GM23338 (cell line): ENCODE data around the gene FPR1. TPM values are rescaled to one million over a fixed set of nuclear protein-coding genes. Genes with fewer than 3 reads are reported as not detected.

ENCODE experiments used
- ATAC-seq: fragments of 200-7000 bp; cut with Tn5 transposase; 3 replicates; pipeline ENCODE4 v1.9.1; 2020
- DNase-seq: peaks from one replicate; pipeline ENCODE4 v3.0.0-alpha.2; 2015; ENCODE audit warnings: low spot score
- H2AFZ ChIP-seq: fragments of 200-600 bp; sonication (generic); 2 replicates; pipeline ENCODE4 v1.8.0; 2016; ENCODE audit warnings: antibody characterized with exemption, mild to moderate bottlenecking, moderate library complexity
- H3F3A ChIP-seq: fragments of 200-600 bp; sonication (generic); replicated peaks from 2 replicates; pipeline ENCODE4 v1.8.0; 2017; ENCODE audit warnings: antibody characterized with exemption, mixed run types, low read depth
- H3K27ac ChIP-seq: fragments of 200-600 bp; sonication (generic); 2 replicates; pipeline ENCODE4 v1.6.1; 2016; ENCODE audit warnings: low read depth
- H3K27me3 ChIP-seq: fragments of 200-600 bp; sonication (generic); 2 replicates; pipeline ENCODE4 v1.8.0; 2016; ENCODE audit warnings: mild to moderate bottlenecking, mixed run types, moderate library complexity; ENCODE audit not compliant: insufficient read depth
- H3K36me3 ChIP-seq: fragments of 200-600 bp; sonication (generic); 2 replicates; pipeline ENCODE4 v1.8.0; 2016; ENCODE audit warnings: mild to moderate bottlenecking; ENCODE audit not compliant: insufficient read depth
- H3K4me1 ChIP-seq: fragments of 200-600 bp; sonication (generic); 2 replicates; pipeline ENCODE4 v1.8.0; 2016; ENCODE audit warnings: mild to moderate bottlenecking, moderate library complexity; ENCODE audit not compliant: insufficient read depth
- H3K4me2 ChIP-seq: fragments of 200-600 bp; sonication (generic); 2 replicates; pipeline ENCODE4 v1.7.1; 2017; ENCODE audit warnings: mixed run types
- H3K4me3 ChIP-seq: fragments of 200-600 bp; sonication (generic); 2 replicates; pipeline ENCODE4 v1.6.1; 2016; ENCODE audit warnings: mixed run types
- H3K79me2 ChIP-seq: fragments of 200-600 bp; sonication (generic); replicated peaks from 2 replicates; pipeline ENCODE4 v1.8.0; 2017; ENCODE audit warnings: mild to moderate bottlenecking; ENCODE audit not compliant: insufficient read depth
- H3K9me2 ChIP-seq: fragments of 200-600 bp; sonication (generic); 2 replicates; pipeline ENCODE4 v1.8.0; 2017; ENCODE audit not compliant: insufficient read depth
- H4K20me1 ChIP-seq: fragments of 200-600 bp; sonication (generic); replicated peaks from 2 replicates; pipeline ENCODE4 v1.8.0; 2017; ENCODE audit warnings: mild to moderate bottlenecking; ENCODE audit not compliant: insufficient read depth
- H3K27ac Mint-ChIP-seq: 2 replicates; pipeline ENCODE4 v1.8.0; 2020; ENCODE audit warnings: inconsistent platforms, mild to moderate bottlenecking, moderate library complexity, mixed read lengths
- H3K27me3 Mint-ChIP-seq: 3 replicates; pipeline ENCODE4 v1.8.0; 2022; ENCODE audit warnings: low read depth, mild to moderate bottlenecking, moderate library complexity, mixed read lengths, inconsistent platforms; ENCODE audit not compliant: insufficient read depth, poor library complexity
- H3K36me3 Mint-ChIP-seq: 3 replicates; pipeline ENCODE4 v1.8.0; 2021; ENCODE audit warnings: low read depth, mild to moderate bottlenecking, inconsistent platforms, moderate library complexity, mixed read lengths
- H3K4me1 Mint-ChIP-seq: 3 replicates; pipeline ENCODE4 v1.8.0; 2020; ENCODE audit warnings: mild to moderate bottlenecking, inconsistent platforms, mixed read lengths
- H3K4me3 Mint-ChIP-seq: 3 replicates; pipeline ENCODE4 v1.8.0; 2021; ENCODE audit warnings: moderate library complexity, mild to moderate bottlenecking, inconsistent platforms, mixed read lengths
- H3K9me3 Mint-ChIP-seq: 3 replicates; pipeline ENCODE4 v1.8.0; 2020; ENCODE audit warnings: moderate library complexity, mild to moderate bottlenecking, inconsistent platforms, mixed read lengths
- CREB1 ChIP-seq: fragments of 250-450 bp; sonication (Bioruptor Pico); IDR thresholded peaks from 2 replicates; pipeline ENCODE4 v1.5.0; 2020; ENCODE audit warnings: low read depth, mild to moderate bottlenecking, moderate library complexity
- CTCF ChIP-seq, 2 experiments: fragments of 200-600 bp in 1 of 2; sonication (generic) in 1 of 2; conservative IDR thresholded peaks; 2 replicates each; pipeline versions ENCODE4 v1.5.1 to v1.6.1; 2016 to 2017; ENCODE audit warnings: antibody characterized with exemption in 2 of 2, low read depth in 2 of 2, mild to moderate bottlenecking in 2 of 2, moderate library complexity in 1 of 2
- ETS1 ChIP-seq: IDR thresholded peaks from 2 replicates; pipeline ENCODE4 v1.6.1; 2016; ENCODE audit warnings: antibody characterized with exemption
- EZH2 ChIP-seq: fragments of 200-600 bp; sonication (generic); IDR thresholded peaks from one replicate; pipeline ENCODE4 v1.8.0; 2017; ENCODE audit warnings: antibody characterized with exemption, mild to moderate bottlenecking, low read depth; ENCODE audit not compliant: unreplicated experiment
- EZH2phosphoT487 ChIP-seq: fragments of 200-600 bp; sonication (generic); IDR thresholded peaks from one replicate; pipeline ENCODE4 v1.8.1; 2018; ENCODE audit warnings: antibody characterized with exemption; ENCODE audit not compliant: unreplicated experiment
- JUNB ChIP-seq: IDR thresholded peaks from one replicate; pipeline ENCODE4 v1.6.1; 2016; ENCODE audit warnings: antibody characterized with exemption; ENCODE audit not compliant: unreplicated experiment
- NANOG ChIP-seq: IDR thresholded peaks from 2 replicates; pipeline ENCODE4 v1.6.1; 2016; ENCODE audit warnings: antibody characterized with exemption, borderline replicate concordance
- POLR2AphosphoS5 ChIP-seq: IDR thresholded peaks from 2 replicates; pipeline ENCODE4 v1.6.1; 2016; ENCODE audit warnings: antibody characterized with exemption, low read depth
- REST ChIP-seq: IDR thresholded peaks from one replicate; pipeline ENCODE4 v1.6.1; 2018; ENCODE audit warnings: antibody characterized with exemption; ENCODE audit not compliant: unreplicated experiment
- STAT1 ChIP-seq: IDR thresholded peaks from one replicate; pipeline ENCODE4 v1.6.1; 2016; ENCODE audit warnings: antibody characterized with exemption; ENCODE audit not compliant: unreplicated experiment
- ZNF114 ChIP-seq: fragments of 250-450 bp; sonication (Bioruptor Pico); IDR thresholded peaks from 2 replicates; pipeline ENCODE4 v1.5.0; 2020; ENCODE audit warnings: mild to moderate bottlenecking, moderate library complexity
- ZNF331 ChIP-seq: fragments of 250-450 bp; sonication (Bioruptor Pico); IDR thresholded peaks from 2 replicates; pipeline ENCODE4 v1.5.0; 2020; ENCODE audit warnings: low read depth, mild to moderate bottlenecking, moderate library complexity
- ZNF462 ChIP-seq: fragments of 250-450 bp; sonication (Bioruptor Pico); IDR thresholded peaks from 2 replicates; pipeline ENCODE4 v1.5.0; 2020; ENCODE audit warnings: mild to moderate bottlenecking, moderate library complexity
- polyA plus RNA-seq: library from polyadenylated mRNA; unstranded; fragments of >200 nt; fragmentation: Nextera tagmentation; extraction: Ambion mirVana; gene quantifications from 2 replicates; pipeline ENCODE4 v1.2.1, GENCODE V29; 2016
- total RNA-seq: library from RNA; depleted of rRNA; stranded (reverse); fragments of >200 nt; shearing (Covaris generic); gene quantifications from 2 replicates; pipeline ENCODE4 v1.2.3, GENCODE V29; 2014

Gene FPR1
- total and polyA plus RNA-seq, 2 experiments from 2014 or later: not detected

GRCh38 chr19:51765086-51765485 is 13.4 kb upstream of the FPR1 start (continued):
- TF ChIP-seq JUNB (no peak), EZH2phosphoT487 (no peak), POLR2AphosphoS5 (no peak)

- Histone ChIP-seq H3K79me2 (no peaks in the 10 kb centered on the region), H3K36me3 (no peaks in the 10 kb centered on the region), H3K27me3 (no peaks in the 10 kb centered on the region), H3K27ac (no peak overlapping the region), H2AFZ (0 out of 2 replicates have a peak overlapping the region, but pooled peaks have one; percentile 78), H3K4me2 (no peak overlapping the region), H3K9me2 (no peaks in the 10 kb centered on the region), H3K4me3 (no peak overlapping the region), H3F3A (no peaks in the 10 kb centered on the region), H3K4me1 (no peaks in the 10 kb centered on the region; the same call in 1 of the 2 replicates), H4K20me1 (no peaks in the 10 kb centered on the region)
- no peak for TF ChIP-seq ZNF114 (CRISPR knock-in tag)
- TF ChIP-seq JUNB: no peak
- TF ChIP-seq EZH2phosphoT487: no peak
- no peak for TF ChIP-seq POLR2AphosphoS5
- no peak for TF ChIP-seq STAT1
- TF ChIP-seq CTCF (conservative IDR thresholded peaks at IDR 0.05; ENCODE audit: low read depth in 2 of 2): no peak
- TF ChIP-seq NANOG: no peak
- TF ChIP-seq ETS1: no peak
- no peak for TF ChIP-seq ZNF331 (CRISPR knock-in tag)
- no peak for TF ChIP-seq CREB1
- no peak for TF ChIP-seq REST
- no peak for TF ChIP-seq ZNF462 (CRISPR knock-in tag)
- no peak for TF ChIP-seq EZH2
- Mint-ChIP-seq H3K36me3 (no peaks in the 10 kb centered on the region), H3K4me1 (no peaks in the 10 kb centered on the region; the same call in 1 of the 3 replicates), H3K27me3 (peaks cover 4% of the 10 kb centered on the region), H3K27ac (no peak overlapping the region), H3K4me3 (no peak overlapping the region), H3K9me3 (peaks cover 40% of the 10 kb centered on the region)
- ATAC-seq (no peak), DNase-seq (no peak)
These were observed 10.0 kb upstream of the FPR1 start for GRCh38 chr19:51761696-51762095.
